Activated naive CD4-positive, alpha-beta T cell treated with anti-CD3 and anti-CD28 coated beads for 36 hours (primary cell): ENCODE data around the gene C1R. TPM values are rescaled to one million over a fixed set of nuclear protein-coding genes. Genes with fewer than 3 reads are reported as not detected.
A peak's percentile ranks its signal among the peaks of the same experiment; 100 is the strongest.

Source experiments
- CTCF ChIA-PET: fragments of 350-600 bp; sonication (Branson Sonifier 250); formaldehyde crosslinking; loops from one replicate; lab custom pipeline; 2021; ENCODE audit warnings: antibody characterized with exemption; lab: Charles Lee
- DNase-seq: peaks from one replicate; pipeline ENCODE4 v3.0.0-alpha.2; 2020
- H3K27ac Mint-ChIP-seq: one replicate; pipeline ENCODE4 v1.8.0; 2021; ENCODE audit warnings: mild to moderate bottlenecking, mixed read lengths
- H3K27me3 Mint-ChIP-seq: one replicate; pipeline ENCODE4 v1.8.0; 2021; ENCODE audit warnings: low read depth, mixed read lengths
- H3K36me3 Mint-ChIP-seq: one replicate; pipeline ENCODE4 v1.8.0; 2021; ENCODE audit warnings: low read depth, mixed read lengths
- H3K4me1 Mint-ChIP-seq: one replicate; pipeline ENCODE4 v1.8.0; 2021; ENCODE audit warnings: low read depth, mixed read lengths
- H3K4me3 Mint-ChIP-seq: one replicate; pipeline ENCODE4 v1.8.0; 2021; ENCODE audit warnings: mild to moderate bottlenecking, moderate library complexity, mixed read lengths
- H3K9me3 Mint-ChIP-seq: one replicate; pipeline ENCODE4 v1.8.0; 2021; ENCODE audit warnings: mixed read lengths
- intact Hi-C: fragments of 100-400 bp; cut with micrococcal nuclease; formaldehyde crosslinking; loops from one replicate; pipeline ENCODE4 v1.15.1; 2023
- total RNA-seq, 2 experiments: library from RNA; stranded (reverse); gene quantifications; one replicate each; pipeline ENCODE4 v1.2.3, GENCODE V29; 2021

C1R gene
- total RNA-seq, 2 experiments from 2014 or later, result 1.4 to 1.5 TPM

DNA sequence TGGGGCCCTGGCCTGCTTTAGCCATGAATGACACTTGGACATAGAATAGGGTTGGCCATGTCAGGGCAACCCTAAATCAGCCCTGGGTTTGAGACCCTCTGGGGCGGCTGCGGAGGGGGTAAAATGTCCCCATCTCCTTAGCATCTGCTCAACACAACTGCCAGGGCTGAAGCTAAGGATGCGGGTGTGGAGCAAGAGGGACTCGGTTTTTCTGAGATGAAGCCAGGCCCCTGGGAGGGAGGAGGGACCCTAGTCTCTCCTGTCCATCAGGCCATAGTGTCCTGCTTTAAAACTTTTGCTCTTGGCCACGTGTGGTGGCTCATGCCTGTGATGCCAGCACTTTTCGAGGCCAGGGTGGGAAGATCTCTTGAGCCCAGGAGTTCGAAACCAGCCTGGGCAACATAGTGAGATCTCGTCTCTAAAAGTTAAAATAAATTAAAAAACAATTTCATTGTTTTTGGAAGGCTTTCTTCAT is 778 bp upstream of the C1R start:
- no peaks in the 10 kb centered on the region for H3K9me3 Mint-ChIP-seq
- CTCF ChIA-PET, result interaction anchor here (0.8 to 2.7 kb wide), 7 partner anchors 10 to 149 kb away, joined by 3 to 30 read pairs (median 5); partner anchors contain the start of genes C12orf57, C1RL and RNU7-1
- intact Hi-C loops, result loop anchor here (1.0 to 2.0 kb wide), 6 partner anchors 20 to 224 kb away; partner anchors contain the start of genes C12orf57, EMG1, LPCAT3 and PHB2
- H3K27ac Mint-ChIP-seq, result no peak overlapping the region
- H3K4me1 Mint-ChIP-seq, result peaks cover 7% of the 10 kb centered on the region
- no peak for DNase-seq
- H3K27me3 Mint-ChIP-seq, result no peaks in the 10 kb centered on the region
- no peaks in the 10 kb centered on the region for H3K36me3 Mint-ChIP-seq
- H3K4me3 Mint-ChIP-seq, result no peak overlapping the region

DNA sequence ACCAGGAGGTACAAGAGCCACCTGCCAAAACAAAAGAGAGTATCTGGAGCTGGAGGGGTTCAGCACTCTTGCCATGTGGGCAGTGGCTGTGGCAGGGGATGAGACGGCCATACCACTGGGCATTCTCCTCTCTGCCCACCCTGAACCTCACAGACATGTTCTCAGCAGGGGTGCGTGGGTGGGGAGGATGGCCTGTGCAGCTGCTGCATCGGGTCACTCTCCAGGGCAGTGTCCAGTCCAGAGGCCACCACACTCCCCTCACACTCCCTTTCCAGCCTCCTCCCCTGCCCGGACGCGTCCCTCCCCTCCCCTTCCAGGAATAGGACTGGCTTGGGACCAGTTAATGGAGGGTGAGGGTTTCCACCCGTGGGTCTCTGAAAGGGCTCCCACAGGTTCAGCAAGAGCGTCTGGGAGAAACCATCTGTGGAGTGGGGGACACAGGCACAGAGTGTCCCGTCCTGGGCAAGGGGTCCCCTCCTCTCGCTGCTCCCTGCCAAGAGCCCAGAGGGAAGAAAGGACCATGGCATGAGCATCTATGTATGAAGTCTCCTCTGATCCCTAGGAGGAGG is 501 bp downstream of the C1R start:
- Mint-ChIP-seq H3K27me3 (no peaks in the 10 kb centered on the region), H3K27ac (no peak overlapping the region), H3K36me3 (no peaks in the 10 kb centered on the region), H3K4me1 (peaks cover 7% of the 10 kb centered on the region), H3K9me3 (no peaks in the 10 kb centered on the region), H3K4me3 (peak overlapping the region; percentile 73)
- CTCF ChIA-PET, result interaction anchor here (0.5 to 2.7 kb wide), 10 partner anchors 11 to 170 kb away, joined by 3 to 30 read pairs (median 3); partner anchors contain the start of genes C12orf57, C1RL and RNU7-1
- DNase-seq, result no peak
- intact Hi-C loops, result loop anchor here (1.0 to 2.0 kb wide), 6 partner anchors 21 to 223 kb away; partner anchors contain the start of genes C12orf57, EMG1, LPCAT3 and PHB2

DNA sequence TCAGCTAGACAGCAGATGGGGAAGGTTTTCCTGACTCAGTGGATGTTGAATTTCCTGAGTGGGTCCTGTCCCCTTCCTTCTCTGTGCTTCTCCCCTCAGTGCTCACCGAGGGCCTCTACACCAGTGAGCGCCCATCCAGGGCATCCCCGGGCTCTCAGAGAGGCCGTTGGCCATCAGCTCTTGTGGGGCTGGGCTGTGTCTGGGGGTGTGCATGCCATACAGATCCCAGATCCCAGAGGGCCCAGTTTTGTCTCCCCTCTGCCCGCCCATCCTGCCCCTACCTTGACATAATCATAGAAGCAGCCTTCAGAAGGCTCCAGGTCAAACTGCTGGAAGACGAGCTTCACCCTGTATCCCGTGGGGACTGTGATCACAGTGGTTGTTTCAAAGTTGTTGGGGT is 1.1 kb downstream of the C1R start:
- peaks cover 7% of the 10 kb centered on the region for H3K4me1 Mint-ChIP-seq
- no peak for DNase-seq
- intact Hi-C loops, result no loop called here
- H3K4me3 Mint-ChIP-seq, result no peak overlapping the region
- H3K36me3 Mint-ChIP-seq, result no peaks in the 10 kb centered on the region
- CTCF ChIA-PET, result interaction anchor here (0.5 to 1.2 kb wide), 8 partner anchors 14 to 169 kb away, joined by 3 to 5 read pairs (median 3); no protein-coding TSS in a partner anchor
- H3K27me3 Mint-ChIP-seq, result no peaks in the 10 kb centered on the region
- H3K9me3 Mint-ChIP-seq, result no peaks in the 10 kb centered on the region
- no peak overlapping the region for H3K27ac Mint-ChIP-seq

DNA sequence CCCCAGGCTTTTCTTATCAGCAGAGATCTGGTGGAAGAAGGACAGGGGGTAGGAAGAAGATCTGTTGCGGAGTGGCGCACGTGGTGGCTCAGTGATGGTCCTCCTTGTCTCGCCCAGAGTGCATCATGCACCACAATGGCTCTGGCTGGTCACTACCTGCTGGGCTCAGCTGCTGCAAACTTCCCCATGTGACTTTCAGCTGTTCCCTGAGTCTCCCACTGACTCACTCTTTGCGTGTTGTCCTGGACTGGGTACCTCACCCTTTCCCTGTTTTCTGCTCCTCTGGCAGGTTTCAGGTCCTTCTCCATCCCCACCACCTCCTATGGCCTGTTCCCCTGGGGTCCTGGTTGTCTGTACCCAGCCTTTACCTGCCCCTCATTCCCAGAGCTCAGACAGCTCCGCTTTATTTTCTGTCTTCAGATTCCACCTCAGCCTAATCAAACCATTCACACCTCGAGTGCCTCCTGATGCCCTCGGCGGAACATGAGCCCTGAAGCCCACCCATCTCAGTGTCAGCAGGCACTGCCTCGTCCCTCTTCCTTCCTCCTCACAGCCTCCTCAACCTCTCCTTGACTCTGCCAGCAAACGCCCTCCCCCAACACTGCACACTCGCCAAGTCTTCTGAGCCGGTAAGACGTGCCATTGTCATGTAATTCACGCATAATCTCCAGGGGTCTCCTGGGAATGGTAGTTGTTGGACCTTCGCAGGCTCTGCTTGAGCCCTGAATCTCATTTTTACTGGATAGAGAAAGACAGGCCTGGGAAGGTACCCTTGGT is 1.8 kb downstream of the C1R start:
- CTCF ChIA-PET, result interaction anchor here (1.1 to 1.5 kb wide), 5 partner anchors 11 to 23 kb away, joined by 3 to 6 read pairs (median 4); no protein-coding TSS in a partner anchor
- Mint-ChIP-seq H3K4me3 (no peak overlapping the region), H3K27ac (no peak overlapping the region), H3K9me3 (no peaks in the 10 kb centered on the region), H3K36me3 (no peaks in the 10 kb centered on the region), H3K27me3 (no peaks in the 10 kb centered on the region), H3K4me1 (peaks cover 7% of the 10 kb centered on the region)
- intact Hi-C loops, result no loop called here
- no peak for DNase-seq

DNA sequence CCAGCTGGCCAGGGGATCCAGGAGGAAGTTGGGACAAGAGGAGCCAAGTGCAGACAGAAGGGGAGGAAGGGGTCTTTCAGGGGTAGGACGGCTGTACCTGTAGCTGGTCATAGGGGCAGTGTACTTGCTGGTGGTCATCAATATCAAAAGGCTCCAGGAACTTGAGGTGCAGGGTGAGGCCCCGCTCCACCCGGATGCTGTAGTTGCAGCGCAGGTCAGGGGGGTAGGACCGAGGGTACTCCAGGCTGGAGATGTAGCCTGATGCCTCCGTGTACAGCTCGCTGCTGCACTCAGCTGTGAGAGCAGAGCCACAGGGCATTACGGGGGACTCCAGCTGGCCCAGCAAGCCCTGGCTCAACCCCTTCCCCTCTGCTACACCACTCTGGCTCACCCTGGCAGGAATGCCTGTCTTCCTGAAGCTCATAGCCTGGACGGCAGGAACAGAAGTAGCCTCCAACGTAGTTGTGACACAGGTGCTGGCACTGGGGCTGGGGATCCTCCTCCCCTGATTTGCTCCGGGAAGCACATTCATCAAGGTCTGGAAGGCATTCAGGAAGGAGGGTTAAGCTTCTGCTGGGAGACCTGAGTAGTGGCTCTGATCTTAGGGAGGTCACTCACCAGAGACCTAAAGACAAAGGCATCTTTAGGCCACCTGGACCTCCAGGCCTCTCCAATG is 2.9 kb downstream of the C1R start:
- H3K27ac Mint-ChIP-seq, result no peak overlapping the region
- no peaks in the 10 kb centered on the region for H3K27me3 Mint-ChIP-seq
- H3K4me3 Mint-ChIP-seq, result no peak overlapping the region
- no peak for DNase-seq
- no peaks in the 10 kb centered on the region for H3K36me3 Mint-ChIP-seq
- CTCF ChIA-PET, result interaction anchor here (1.4 to 1.5 kb wide), 2 partner anchors 10 to 21 kb away, joined by 4 to 6 read pairs; no protein-coding TSS in a partner anchor
- no peaks in the 10 kb centered on the region for H3K9me3 Mint-ChIP-seq
- peaks cover 7% of the 10 kb centered on the region for H3K4me1 Mint-ChIP-seq
- intact Hi-C loops, result no loop called here

DNA sequence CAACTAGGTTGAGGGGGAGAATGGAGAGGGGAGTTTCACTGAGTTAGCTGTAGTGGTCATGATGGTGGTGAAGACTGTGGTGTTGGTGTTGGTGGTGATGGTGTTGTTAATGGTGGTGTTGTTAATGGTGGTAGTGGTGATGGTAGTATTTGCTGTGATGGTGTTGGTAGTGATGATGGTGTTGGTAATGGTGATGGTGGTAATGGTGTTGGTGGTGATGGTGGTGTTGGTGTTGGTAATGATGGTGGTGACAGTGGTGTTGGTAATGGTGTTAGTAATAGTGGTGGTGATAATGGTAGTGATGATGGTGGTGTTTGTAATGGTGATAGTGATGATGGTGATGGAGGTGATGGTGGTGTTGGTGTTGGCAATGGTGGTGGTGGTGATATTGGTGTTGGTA is 9.1 kb downstream of the C1R start:
- no peak for DNase-seq
- no peaks in the 10 kb centered on the region for H3K4me1 Mint-ChIP-seq
- no peak overlapping the region for H3K4me3 Mint-ChIP-seq
- intact Hi-C loops, result no loop called here
- no peak overlapping the region for H3K27ac Mint-ChIP-seq
- CTCF ChIA-PET, result no interaction called here
- no peaks in the 10 kb centered on the region for H3K27me3 Mint-ChIP-seq
- no peaks in the 10 kb centered on the region for H3K36me3 Mint-ChIP-seq
- peaks cover 4% of the 10 kb centered on the region for H3K9me3 Mint-ChIP-seq

DNA sequence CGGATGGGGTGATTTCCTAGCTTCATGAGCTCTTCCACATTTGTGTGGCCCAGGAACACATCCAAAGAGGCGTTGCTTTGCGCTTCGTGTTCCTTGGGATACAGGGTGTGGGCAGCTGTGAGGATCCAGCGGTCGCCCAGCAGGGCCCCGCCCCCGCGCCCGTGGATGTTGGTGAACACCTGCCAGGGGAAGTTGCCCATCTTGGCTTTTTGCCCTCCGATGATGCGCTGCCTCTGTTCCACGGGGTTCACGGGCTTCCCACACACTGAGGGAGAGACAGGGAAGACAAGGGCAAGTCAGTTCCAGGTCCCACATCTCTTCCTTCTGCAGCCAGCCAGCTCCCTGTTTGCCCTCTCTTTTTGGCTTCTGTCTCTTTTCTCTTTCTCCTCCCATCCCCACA is 11.2 kb downstream of the C1R start:
- Mint-ChIP-seq H3K27ac (no peak overlapping the region), H3K9me3 (peaks cover 4% of the 10 kb centered on the region), H3K36me3 (no peaks in the 10 kb centered on the region), H3K4me1 (no peaks in the 10 kb centered on the region), H3K27me3 (no peaks in the 10 kb centered on the region), H3K4me3 (no peak overlapping the region)
- DNase-seq, result no peak
- CTCF ChIA-PET, result no interaction called here
- intact Hi-C loops, result no loop called here

DNA sequence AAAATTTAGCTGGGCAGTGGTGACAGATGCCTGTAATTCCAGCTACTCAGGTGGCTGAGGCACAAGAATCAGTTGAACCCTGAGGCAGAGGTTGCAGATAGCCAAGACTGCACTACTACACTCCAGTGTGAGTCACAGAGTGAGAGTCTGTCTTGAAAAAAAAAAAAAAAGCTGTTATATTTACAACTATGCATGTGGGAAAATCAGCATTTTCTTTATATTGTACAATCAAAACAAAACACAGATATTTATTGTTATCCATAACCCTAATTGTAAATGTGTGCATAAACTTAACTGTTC is 12.5 kb downstream of the C1R start:
- intact Hi-C loops, result no loop called here
- Mint-ChIP-seq H3K27me3 (no peaks in the 10 kb centered on the region), H3K4me3 (no peak overlapping the region), H3K36me3 (no peaks in the 10 kb centered on the region), H3K4me1 (no peaks in the 10 kb centered on the region), H3K9me3 (peaks cover 4% of the 10 kb centered on the region), H3K27ac (no peak overlapping the region)
- CTCF ChIA-PET, result interaction anchor here (1.1 kb wide), 1 partner anchor 10 kb away, joined by 4 read pairs; no protein-coding TSS in a partner anchor
- DNase-seq, result no peak

DNA sequence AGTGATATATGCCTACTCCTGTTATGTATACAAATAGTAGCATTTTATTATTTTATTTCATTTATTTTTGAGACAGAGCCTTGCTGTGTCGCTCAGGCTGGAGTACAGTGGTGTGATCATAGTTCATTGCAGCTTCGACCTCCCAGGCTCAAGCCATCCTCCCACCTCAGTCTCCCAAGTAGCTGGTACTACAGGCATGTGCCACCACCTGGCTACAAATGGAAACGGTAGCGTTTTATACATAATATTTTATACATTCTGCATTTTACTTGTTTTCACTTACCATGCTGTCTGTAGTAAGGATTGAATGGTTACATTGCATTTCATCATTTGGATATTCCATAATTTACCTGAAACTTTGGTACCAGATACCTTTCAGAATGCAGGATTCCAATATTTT is 14.1 kb downstream of the C1R start:
- H3K27ac Mint-ChIP-seq, result no peak overlapping the region
- H3K36me3 Mint-ChIP-seq, result no peaks in the 10 kb centered on the region
- H3K4me1 Mint-ChIP-seq, result peaks cover 2% of the 10 kb centered on the region
- H3K9me3 Mint-ChIP-seq, result peaks cover 2% of the 10 kb centered on the region
- H3K27me3 Mint-ChIP-seq, result no peaks in the 10 kb centered on the region
- CTCF ChIA-PET, result no interaction called here
- intact Hi-C loops, result no loop called here
- no peak overlapping the region for H3K4me3 Mint-ChIP-seq
- DNase-seq, result no peak

DNA sequence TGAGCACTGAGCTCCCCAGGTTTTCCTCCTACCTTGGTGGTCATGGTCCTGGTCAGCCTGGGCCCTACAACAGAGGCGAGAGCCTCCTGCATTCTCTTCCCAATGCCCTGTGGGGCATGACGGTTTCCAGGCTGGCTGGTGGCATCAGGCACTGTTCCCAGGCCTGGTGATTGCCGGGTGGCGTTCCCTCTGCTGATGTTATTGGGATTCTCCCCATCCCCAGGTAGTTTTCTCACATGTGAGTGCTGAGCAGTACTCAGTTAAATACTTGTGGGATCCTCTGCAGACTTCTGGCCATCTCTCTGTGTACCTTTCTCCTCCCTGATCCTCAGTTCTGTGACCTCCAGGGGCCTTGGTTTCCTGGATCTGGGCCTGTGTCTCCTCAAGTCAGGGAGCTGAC is 15.8 kb downstream of the C1R start:
- Mint-ChIP-seq H3K27ac (no peak overlapping the region), H3K4me3 (no peak overlapping the region), H3K4me1 (peaks cover 2% of the 10 kb centered on the region), H3K36me3 (no peaks in the 10 kb centered on the region), H3K27me3 (no peaks in the 10 kb centered on the region), H3K9me3 (no peaks in the 10 kb centered on the region)
- CTCF ChIA-PET, result interaction anchor here (0.6 to 1.0 kb wide), 2 partner anchors 16 to 65 kb away, joined by 3 to 5 read pairs; no protein-coding TSS in a partner anchor
- intact Hi-C loops, result no loop called here
- DNase-seq, result no peak

DNA sequence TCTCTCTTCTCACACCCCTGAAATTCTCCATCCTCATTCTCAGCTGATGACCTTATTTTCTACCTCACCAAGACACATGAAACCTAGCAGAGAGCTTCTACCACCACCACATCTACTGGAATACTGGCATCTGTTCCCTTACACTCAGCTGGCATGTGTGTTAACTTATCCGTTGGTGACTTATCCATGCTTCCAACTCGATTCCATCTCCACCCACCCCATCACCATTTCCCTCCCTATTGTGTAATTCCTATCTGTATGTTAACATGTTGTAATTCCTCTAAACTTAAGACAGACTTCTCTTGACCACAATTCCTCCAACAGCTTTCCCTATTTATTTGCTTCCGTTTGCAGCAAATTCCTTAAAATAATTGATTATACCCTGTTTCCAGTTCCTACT is 16.3 kb downstream of the C1R start:
- intact Hi-C loops, result no loop called here
- CTCF ChIA-PET, result interaction anchor here (0.6 to 1.0 kb wide), 2 partner anchors 17 to 66 kb away, joined by 3 to 5 read pairs; no protein-coding TSS in a partner anchor

DNA sequence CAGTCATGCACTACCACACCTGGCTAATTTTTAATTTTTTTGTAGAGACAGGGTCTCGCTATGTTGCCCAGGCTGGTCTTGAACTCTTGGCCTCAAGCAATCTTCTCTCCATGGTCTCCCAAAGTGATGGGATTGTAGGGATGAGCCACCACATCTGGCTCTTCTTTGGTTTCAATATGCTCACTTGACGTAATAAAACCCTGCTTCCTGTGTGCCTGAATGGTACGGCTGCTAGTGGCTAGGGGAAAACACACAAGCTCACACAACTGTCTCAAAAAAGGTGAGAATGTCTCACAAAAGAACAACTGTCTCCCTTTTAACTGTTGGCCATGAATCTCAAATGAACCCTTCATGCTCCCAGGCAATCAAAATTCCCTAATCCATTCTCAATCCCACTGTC is 16.7 kb downstream of the C1R start:
- intact Hi-C loops, result no loop called here
- Mint-ChIP-seq H3K4me3 (no peak overlapping the region), H3K4me1 (peaks cover 2% of the 10 kb centered on the region), H3K9me3 (no peaks in the 10 kb centered on the region), H3K36me3 (no peaks in the 10 kb centered on the region), H3K27ac (no peak overlapping the region), H3K27me3 (no peaks in the 10 kb centered on the region)
- CTCF ChIA-PET, result interaction anchor here (1.0 kb wide), 1 partner anchor 17 kb away, joined by 5 read pairs; no protein-coding TSS in a partner anchor
- no peak for DNase-seq

More for the DNA sequence above, 16.3 kb downstream of the C1R start:
- Mint-ChIP-seq H3K27me3 (no peaks in the 10 kb centered on the region), H3K9me3 (no peaks in the 10 kb centered on the region), H3K4me1 (peaks cover 2% of the 10 kb centered on the region), H3K36me3 (no peaks in the 10 kb centered on the region), H3K4me3 (no peak overlapping the region), H3K27ac (no peak overlapping the region)
- no peak for DNase-seq
